ENCODE results near the gene MYEOV. TPM values are rescaled to one million over a fixed set of nuclear protein-coding genes. Genes with fewer than 3 reads are reported as not detected.

The MYEOV gene
- total RNA-seq (2021) (1.1 to 1.4 TPM (median 1.1 TPM) in 3 replicates), Bru-seq, nascent RNA (percentile 15 among the genes with signal in this experiment)
- long read RNA-seq, experiment 1, partial matches to known transcripts = 1 of 2 reads
- long read RNA-seq, experiment 1, other reads (novel, unspliced or antisense) = 0 of 2 reads
- long read RNA-seq, experiment 2, partial matches to known transcripts = 0 of 1 reads
- long read RNA-seq, experiment 2, other reads (novel, unspliced or antisense) = 0 of 1 reads
- long read RNA-seq, experiment 3 = 0 reads

- DNase-seq (ENCODE audit: low spot score) (peak; percentile 90), ATAC-seq (peak; percentile 93)
- Mint-ChIP-seq H3K27ac (peak within 1 kb of the TSS; percentile 41; the same call in 1 of the 2 replicates), H3K9me3 (no peaks in the 10 kb centered on the region), H3K4me1 (peaks cover 14% of the 10 kb centered on the region), H3K36me3 (no peaks in the 10 kb centered on the region), H3K27me3 (ENCODE audit: low read depth) (no peaks in the 10 kb centered on the region), H3K4me3 (no peak within 1 kb of the TSS)
- CTCF ChIA-PET = interaction anchor here (0.6 to 3.6 kb wide), 10 partner anchors 163 to 594 kb away, joined by 3 to 27 read pairs (median 4); no protein-coding TSS in a partner anchor
- no peak for TF ChIP-seq MYBL2 (CRISPR knock-in tag; IDR thresholded peaks at IDR 0.05)
- POLR2A ChIA-PET = interaction anchor here (0.7 to 1.3 kb wide), 2 partner anchors 345 to 348 kb away, joined by 3 read pairs; no protein-coding TSS in a partner anchor
Observed at GRCh38 chr11:69293819-69294505, at the start of gene MYEOV. Gene MYEOV (plus strand): TSS chr11:69294155. CDS start chr11:69295355, 1,200 bp downstream.

- DNase-seq (ENCODE audit: low spot score) (no peak), ATAC-seq (no peak)
- Mint-ChIP-seq H3K27me3 (ENCODE audit: low read depth) (peaks cover 13% of the 10 kb centered on the region), H3K4me3 (no peak overlapping the region), H3K9me3 (peaks cover 5% of the 10 kb centered on the region; the same call in 1 of the 2 replicates), H3K4me1 (peaks cover 13% of the 10 kb centered on the region), H3K27ac (no peak overlapping the region), H3K36me3 (no peaks in the 10 kb centered on the region)
- TF ChIP-seq, protein P1, sequence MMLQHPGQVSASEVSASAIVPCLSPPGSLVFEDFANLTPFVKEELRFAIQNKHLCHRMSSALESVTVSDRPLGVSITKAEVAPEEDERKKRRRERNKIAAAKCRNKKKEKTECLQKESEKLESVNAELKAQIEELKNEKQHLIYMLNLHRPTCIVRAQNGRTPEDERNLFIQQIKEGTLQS (CRISPR knock-in tag; conservative IDR thresholded peaks at IDR 0.05) = no peak
- TF ChIP-seq CTCF (IDR thresholded peaks at IDR 0.05) (no peak), NR3C1 (CRISPR knock-in tag; conservative IDR thresholded peaks at IDR 0.05; ENCODE audit: low read depth) (no peak), IRF2 (CRISPR knock-in tag; IDR thresholded peaks at IDR 0.05; ENCODE audit: borderline replicate concordance, low read depth) (no peak), OVOL2 (CRISPR knock-in tag; IDR thresholded peaks at IDR 0.05; ENCODE audit: borderline replicate concordance) (no peak), RELA (CRISPR knock-in tag; IDR thresholded peaks at IDR 0.05; ENCODE audit: borderline replicate concordance) (no peak), NR1H2 (CRISPR knock-in tag; IDR thresholded peaks at IDR 0.05) (no peak), TCF7 (CRISPR knock-in tag; IDR thresholded peaks at IDR 0.05; ENCODE audit: low read depth) (no peak), ZBTB43 (CRISPR knock-in tag; IDR thresholded peaks at IDR 0.05) (no peak), NFYB (CRISPR knock-in tag; conservative IDR thresholded peaks at IDR 0.05; ENCODE audit: low read depth) (no peak), NR2C2 (CRISPR knock-in tag; IDR thresholded peaks at IDR 0.05) (no peak), EMX1 (CRISPR knock-in tag; IDR thresholded peaks at IDR 0.05) (no peak)
- POLR2A ChIA-PET = no interaction called here
- CTCF ChIA-PET = interaction anchor here (0.7 kb wide), 1 partner anchor 113 kb away, joined by 3 read pairs; no protein-coding TSS in a partner anchor
Observed at GRCh38 chr11:69244266-69244665, 49.7 kb upstream of the MYEOV start.

DNA sequence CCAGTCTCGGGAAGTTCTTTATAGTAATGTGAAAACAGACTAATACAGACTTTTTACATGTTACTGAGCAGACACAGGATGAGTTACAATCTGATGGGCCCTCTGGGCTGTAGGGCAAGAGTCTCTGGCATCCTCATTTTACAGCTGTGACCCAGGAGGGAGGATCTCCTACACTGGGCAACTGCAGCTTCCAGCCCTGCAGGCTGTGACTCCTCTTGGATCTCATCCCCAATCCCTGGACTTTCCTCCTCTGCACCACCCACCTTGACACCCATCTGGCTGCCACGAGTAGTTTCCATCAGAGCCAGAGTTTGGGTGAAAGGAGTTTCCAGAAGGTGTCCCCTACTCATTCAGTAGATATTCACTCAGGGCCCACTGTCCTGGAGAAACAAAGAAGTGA lies 48.9 kb upstream of the MYEOV start:
- no peaks in the 10 kb centered on the region for H3K36me3 Mint-ChIP-seq
- CTCF ChIA-PET = interaction anchor here (0.7 to 1.6 kb wide), 1 partner anchor 113 kb away, joined by 3 to 5 read pairs; no protein-coding TSS in a partner anchor
- H3K4me3 Mint-ChIP-seq = no peak overlapping the region
- H3K9me3 Mint-ChIP-seq = peaks cover 5% of the 10 kb centered on the region; the same call in 1 of the 2 replicates
- no peak for ATAC-seq
- peaks cover 21% of the 10 kb centered on the region for H3K27me3 Mint-ChIP-seq (ENCODE audit: low read depth)
- H3K4me1 Mint-ChIP-seq = peaks cover 21% of the 10 kb centered on the region
- POLR2A ChIA-PET = no interaction called here
- no peak overlapping the region for H3K27ac Mint-ChIP-seq
- DNase-seq (ENCODE audit: low spot score) = no peak
- TF ChIP-seq, protein P2, sequence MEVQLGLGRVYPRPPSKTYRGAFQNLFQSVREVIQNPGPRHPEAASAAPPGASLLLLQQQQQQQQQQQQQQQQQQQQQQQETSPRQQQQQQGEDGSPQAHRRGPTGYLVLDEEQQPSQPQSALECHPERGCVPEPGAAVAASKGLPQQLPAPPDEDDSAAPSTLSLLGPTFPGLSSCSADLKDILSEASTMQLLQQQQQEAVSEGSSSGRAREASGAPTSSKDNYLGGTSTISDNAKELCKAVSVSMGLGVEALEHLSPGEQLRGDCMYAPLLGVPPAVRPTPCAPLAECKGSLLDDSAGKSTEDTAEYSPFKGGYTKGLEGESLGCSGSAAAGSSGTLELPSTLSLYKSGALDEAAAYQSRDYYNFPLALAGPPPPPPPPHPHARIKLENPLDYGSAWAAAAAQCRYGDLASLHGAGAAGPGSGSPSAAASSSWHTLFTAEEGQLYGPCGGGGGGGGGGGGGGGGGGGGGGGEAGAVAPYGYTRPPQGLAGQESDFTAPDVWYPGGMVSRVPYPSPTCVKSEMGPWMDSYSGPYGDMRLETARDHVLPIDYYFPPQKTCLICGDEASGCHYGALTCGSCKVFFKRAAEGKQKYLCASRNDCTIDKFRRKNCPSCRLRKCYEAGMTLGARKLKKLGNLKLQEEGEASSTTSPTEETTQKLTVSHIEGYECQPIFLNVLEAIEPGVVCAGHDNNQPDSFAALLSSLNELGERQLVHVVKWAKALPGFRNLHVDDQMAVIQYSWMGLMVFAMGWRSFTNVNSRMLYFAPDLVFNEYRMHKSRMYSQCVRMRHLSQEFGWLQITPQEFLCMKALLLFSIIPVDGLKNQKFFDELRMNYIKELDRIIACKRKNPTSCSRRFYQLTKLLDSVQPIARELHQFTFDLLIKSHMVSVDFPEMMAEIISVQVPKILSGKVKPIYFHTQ (CRISPR knock-in tag; IDR thresholded peaks at IDR 0.05) = no peak
- TF ChIP-seq ZNF219 (CRISPR knock-in tag; IDR thresholded peaks at IDR 0.05; ENCODE audit: borderline replicate concordance) = no peak
- no peak for TF ChIP-seq ZNF425 (CRISPR knock-in tag; conservative IDR thresholded peaks at IDR 0.05)

All from WTC11 (cell line).